H9 (cell line): ENCODE data around the gene PITPNM3. TPM values are rescaled to one million over a fixed set of nuclear protein-coding genes. Genes with fewer than 3 reads are reported as not detected.

Experiments used
- DNase-seq: peaks from one replicate; pipeline ENCODE4 v3.0.0-alpha.2; 2017
- H2AFZ ChIP-seq: one replicate; pipeline ENCODE4 v1.6.1; 2013; ENCODE audit warnings: mild to moderate bottlenecking, low read length, control low read depth, moderate library complexity
- H2AK5ac ChIP-seq: 2 replicates; pipeline ENCODE4 v1.6.1; 2013; ENCODE audit warnings: low read length, control low read depth, mixed read lengths; ENCODE audit not compliant: insufficient read length
- H2BK120ac ChIP-seq: one replicate; pipeline ENCODE4 v1.6.1; 2013; ENCODE audit warnings: low read depth, mild to moderate bottlenecking, low read length, control low read depth, inconsistent platforms; ENCODE audit not compliant: poor library complexity, severe bottlenecking
- H2BK12ac ChIP-seq: 2 replicates; pipeline ENCODE4 v1.6.1; 2013; ENCODE audit warnings: low read length, control low read depth, mixed read lengths, low read depth; ENCODE audit not compliant: insufficient read length
- H2BK15ac ChIP-seq: 2 replicates; pipeline ENCODE4 v1.6.1; 2013; ENCODE audit warnings: low read depth, low read length, control low read depth
- H2BK20ac ChIP-seq: one replicate; pipeline ENCODE4 v1.6.1; 2013; ENCODE audit warnings: low read depth, mild to moderate bottlenecking, low read length, control low read depth, inconsistent platforms; ENCODE audit not compliant: poor library complexity, severe bottlenecking
- H2BK5ac ChIP-seq: 2 replicates; pipeline ENCODE4 v1.6.1; 2013; ENCODE audit warnings: low read length, control low read depth, mixed read lengths; ENCODE audit not compliant: insufficient read length
- H3K14ac ChIP-seq: 2 replicates; pipeline ENCODE4 v1.6.1; 2013; ENCODE audit warnings: low read length, control low read depth; ENCODE audit not compliant: insufficient read depth
- H3K18ac ChIP-seq: 2 replicates; pipeline ENCODE4 v1.6.1; 2013; ENCODE audit warnings: low read depth, mild to moderate bottlenecking, mixed read lengths, low read length, control low read depth; ENCODE audit not compliant: insufficient read length
- H3K23ac ChIP-seq: 2 replicates; pipeline ENCODE4 v1.6.1; 2013; ENCODE audit warnings: low read length, control low read depth, mixed read lengths, low read depth; ENCODE audit not compliant: insufficient read length
- H3K23me2 ChIP-seq: 2 replicates; pipeline ENCODE4 v1.6.1; 2013; ENCODE audit warnings: low read depth, mild to moderate bottlenecking, mixed read lengths, low read length, control low read depth; ENCODE audit not compliant: insufficient read length, poor library complexity, severe bottlenecking
- H3K27ac ChIP-seq: 2 replicates; pipeline ENCODE4 v1.5.1; 2013; ENCODE audit warnings: low read length, control low read depth, mixed read lengths, low read depth; ENCODE audit not compliant: insufficient read length
- H3K27me3 ChIP-seq: 2 replicates; pipeline ENCODE4 v1.6.1; 2013; ENCODE audit warnings: low read length, control low read depth, inconsistent platforms; ENCODE audit not compliant: insufficient read depth
- H3K4ac ChIP-seq: 2 replicates; pipeline ENCODE4 v1.6.1; 2013; ENCODE audit warnings: low read depth, mild to moderate bottlenecking, control low read depth, inconsistent platforms, low read length, moderate library complexity
- H3K4me1 ChIP-seq: 2 replicates; pipeline ENCODE4 v1.6.1; 2013; ENCODE audit warnings: low read length, control low read depth, inconsistent platforms; ENCODE audit not compliant: insufficient read depth
- H3K4me2 ChIP-seq: 2 replicates; pipeline ENCODE4 v1.6.1; 2013; ENCODE audit warnings: low read length, control low read depth, mixed read lengths; ENCODE audit not compliant: insufficient read length, insufficient read depth
- H3K56ac ChIP-seq: 2 replicates; pipeline ENCODE4 v1.6.1; 2013; ENCODE audit warnings: low read depth, mild to moderate bottlenecking, mixed read lengths, low read length, control low read depth; ENCODE audit not compliant: insufficient read length
- H3K79me1 ChIP-seq: 2 replicates; pipeline ENCODE4 v1.6.1; 2013; ENCODE audit warnings: low read depth, mild to moderate bottlenecking, moderate library complexity, low read length, control low read depth, inconsistent platforms; ENCODE audit not compliant: insufficient read depth, poor library complexity, severe bottlenecking
- H3K79me2 ChIP-seq: 2 replicates; pipeline ENCODE4 v1.6.1; 2013; ENCODE audit warnings: low read length, control low read depth, inconsistent platforms; ENCODE audit not compliant: insufficient read depth
- H3K9ac ChIP-seq: 2 replicates; pipeline ENCODE4 v1.6.1; 2013; ENCODE audit warnings: low read length, control low read depth, mixed read lengths; ENCODE audit not compliant: insufficient read length; ENCODE audit errors: extremely low read depth
- H3K9me3 ChIP-seq: one replicate; pipeline ENCODE4 v1.6.1; 2013; ENCODE audit warnings: low read depth, low read length, inconsistent platforms; ENCODE audit not compliant: control insufficient read depth
- H3T11ph ChIP-seq: one replicate; pipeline ENCODE4 v1.6.1; 2013; ENCODE audit warnings: mild to moderate bottlenecking, low read length, control low read depth, inconsistent platforms
- H4K20me1 ChIP-seq: one replicate; pipeline ENCODE4 v1.6.1; 2013; ENCODE audit not compliant: control insufficient read depth, insufficient read length, insufficient read depth
- H4K5ac ChIP-seq: 2 replicates; pipeline ENCODE4 v1.6.1; 2013; ENCODE audit warnings: low read depth, mild to moderate bottlenecking, mixed read lengths, low read length, control low read depth; ENCODE audit not compliant: insufficient read length
- H4K8ac ChIP-seq: replicated peaks from 2 replicates; pipeline ENCODE4 v1.6.1; 2013; ENCODE audit warnings: low read length, control low read depth, mixed read lengths, low read depth; ENCODE audit not compliant: insufficient read length
- H4K91ac ChIP-seq: 2 replicates; pipeline ENCODE4 v1.6.1; 2013; ENCODE audit warnings: low read depth, mild to moderate bottlenecking, moderate library complexity, mixed read lengths, low read length, control low read depth; ENCODE audit not compliant: insufficient read length
- H3K27ac Mint-ChIP-seq, 3 experiments: 2 replicates in 2 of 3; 3 replicates in 1 of 3; pipeline ENCODE4 v1.8.0; 2020 to 2021; ENCODE audit warnings: mixed read lengths in 3 of 3, mild to moderate bottlenecking in 1 of 3, moderate library complexity in 1 of 3
- H3K27me3 Mint-ChIP-seq: 2 replicates; pipeline ENCODE4 v1.8.0; 2021; ENCODE audit warnings: low read depth, mild to moderate bottlenecking, moderate library complexity, mixed read lengths
- H3K36me3 Mint-ChIP-seq, 3 experiments: 2 replicates in 2 of 3; 3 replicates in 1 of 3; pipeline ENCODE4 v1.8.0; 2020 to 2021; ENCODE audit warnings: low read depth in 3 of 3, mixed read lengths in 3 of 3; ENCODE audit not compliant: insufficient read depth in 1 of 3
- H3K4me1 Mint-ChIP-seq, 2 experiments: 2 replicates each; pipeline ENCODE4 v1.8.0; 2020; ENCODE audit warnings: mixed read lengths in 2 of 2
- H3K4me3 Mint-ChIP-seq, 2 experiments: 2 replicates in 1 of 2; 3 replicates in 1 of 2; pipeline ENCODE4 v1.8.0; 2020 to 2021; ENCODE audit warnings: mild to moderate bottlenecking in 2 of 2, mixed read lengths in 2 of 2, moderate library complexity in 1 of 2
- H3K9me3 Mint-ChIP-seq, 2 experiments: 2 replicates in 1 of 2; 3 replicates in 1 of 2; pipeline ENCODE4 v1.8.0; 2020; ENCODE audit warnings: mild to moderate bottlenecking in 2 of 2, mixed read lengths in 2 of 2, moderate library complexity in 1 of 2
- CTCF ChIP-seq: fragments of 200-600 bp; sonication (generic); conservative IDR thresholded peaks from 3 replicates; pipeline ENCODE4 v1.8.0; 2021; ENCODE audit warnings: antibody characterized with exemption, mild to moderate bottlenecking
- WGBS: extraction: QIAGEN DNeasy Blood & Tissue Kit; methylation state at CpG from one replicate; pipeline ENCODE4 v1.1.7; 2013; ENCODE audit warnings: missing lambda C conversion rate, low lambda C conversion rate, mixed read lengths; ENCODE audit not compliant: insufficient read length; ENCODE audit errors: extremely low coverage; 5-methylcytosine and 5-hydroxymethylcytosine counted together
- total RNA-seq: library from RNA; stranded (reverse); gene quantifications from 2 replicates; pipeline ENCODE4 v1.2.1, GENCODE V29; 2021

The PITPNM3 gene
- total RNA-seq, 1 experiment from 2014 or later: 3.4 TPM

GRCh38 chr17:6596511-6596910 is 40.2 kb upstream of the PITPNM3 start:
- peaks cover 21 to 78% (median 50%) of the 10 kb centered on the region in 3 experiments; a peak in 6 of 7 replicates for H3K36me3 Mint-ChIP-seq
- H3K27ac Mint-ChIP-seq: no peak overlapping the region
- H3K27me3 Mint-ChIP-seq: no peaks in the 10 kb centered on the region

More at GRCh38 chr17:6596511-6596910, 40.2 kb upstream of the PITPNM3 start:
- H2AK5ac ChIP-seq: no peak overlapping the region
- no peaks in the 10 kb centered on the region for H3K27me3 ChIP-seq
- H3K23ac ChIP-seq: no peak overlapping the region
- no peak overlapping the region for H3K14ac ChIP-seq
- H2BK15ac ChIP-seq: no peak overlapping the region
- no peak overlapping the region for H4K8ac ChIP-seq
- H3K23me2 ChIP-seq: no peaks in the 10 kb centered on the region
- H2AFZ ChIP-seq: no peak overlapping the region
- no peak overlapping the region for H3K4ac ChIP-seq
- no peaks in the 10 kb centered on the region for H3K9me3 ChIP-seq
- no peak overlapping the region for H2BK120ac ChIP-seq
- H2BK5ac ChIP-seq: no peak overlapping the region
- TF ChIP-seq CTCF: no peak
- no peaks in the 10 kb centered on the region for H3K79me1 ChIP-seq
- no peak for DNase-seq
- H3K9me3 Mint-ChIP-seq: no peaks in the 10 kb centered on the region
- no peak overlapping the region for H3K9ac ChIP-seq
- H4K20me1 ChIP-seq: no peaks in the 10 kb centered on the region
- H4K5ac ChIP-seq: no peak overlapping the region
- H3K79me2 ChIP-seq: no peaks in the 10 kb centered on the region
- no peak overlapping the region for H2BK20ac ChIP-seq
- no peak overlapping the region for H2BK12ac ChIP-seq
- no peak overlapping the region for H4K91ac ChIP-seq
- no peak overlapping the region for H3K27ac ChIP-seq
- H3K56ac ChIP-seq: no peak overlapping the region
- no peaks in the 10 kb centered on the region for H3K4me1 ChIP-seq
- no peak overlapping the region for H3K4me3 Mint-ChIP-seq
- H3K4me2 ChIP-seq: no peak overlapping the region
- no peak overlapping the region for H3T11ph ChIP-seq
- WGBS: no CpG with 5 or more reads among the region's 2 CpGs
- H3K4me1 Mint-ChIP-seq: peaks cover 5 to 9% of the 10 kb centered on the region in 2 experiments
- H3K18ac ChIP-seq: no peak overlapping the region
